B cell (primary cell): Measurements from ENCODE around the gene PBXIP1. TPM values are rescaled to one million over a fixed set of nuclear protein-coding genes. Genes with fewer than 3 reads are reported as not detected.

Experiments used
- ATAC-seq: fragments of 200-7000 bp; cut with Tn5 transposase; one replicate; pipeline ENCODE4 v1.10.0; 2021; ENCODE audit warnings: low read depth, mild to moderate bottlenecking, moderate number of reproducible peaks, moderate library complexity
- CTCF ChIA-PET: fragments of 350-600 bp; sonication (Branson Sonifier 250); formaldehyde crosslinking; loops from one replicate; lab custom pipeline; 2021; ENCODE audit warnings: antibody characterized with exemption, inconsistent platforms; lab: Charles Lee
- POLR2A ChIA-PET: fragments of 350-600 bp; sonication (Branson Sonifier 250); formaldehyde crosslinking; loops from one replicate; lab custom pipeline; 2021; ENCODE audit warnings: antibody characterized with exemption; lab: Charles Lee
- DNase-seq: peaks from one replicate; pipeline ENCODE4 v3.0.0; 2013
- H2AFZ ChIP-seq: 2 replicates; pipeline ENCODE4 v1.6.1; 2012; ENCODE audit warnings: mild to moderate bottlenecking, low read depth, low read length; ENCODE audit not compliant: insufficient read depth, poor library complexity, severe bottlenecking
- H3K27ac ChIP-seq, 2 donors: 1 replicate in 1 of 2; 2 replicates in 1 of 2; pipeline ENCODE4 v1.5.1; 2012 to 2013; ENCODE audit warnings: low read length in 2 of 2, mild to moderate bottlenecking in 2 of 2, moderate library complexity in 1 of 2
- H3K27me3 ChIP-seq, 4 experiments: fragments of 200-600 bp in 1 of 4; sonication (generic) in 1 of 4; replicated peaks in 1 of 4; 1 replicate in 2 of 4; 2 replicates in 2 of 4; pipeline versions ENCODE4 v1.6.1 to v1.7.0; 2013 to 2016; ENCODE audit warnings: low read length in 3 of 4, mild to moderate bottlenecking in 2 of 4, mixed read lengths in 1 of 4, moderate library complexity in 1 of 4; ENCODE audit not compliant: insufficient read depth in 4 of 4, control insufficient read depth in 3 of 4; ENCODE audit errors: control extremely low read depth in 1 of 4
- H3K36me3 ChIP-seq, 2 experiments: replicated peaks in 1 of 2; 1 replicate in 1 of 2; 2 replicates in 1 of 2; pipeline versions ENCODE4 v1.6.1 to v1.7.1; 2013; ENCODE audit warnings: low read length in 1 of 2; ENCODE audit not compliant: insufficient read depth in 2 of 2, control insufficient read depth in 1 of 2; ENCODE audit errors: control extremely low read depth in 1 of 2, extremely low read depth in 1 of 2
- H3K4me1 ChIP-seq, 2 donors: fragments of 200-600 bp in 1 of 2; sonication (generic) in 1 of 2; 1 replicate in 1 of 2; 2 replicates in 1 of 2; pipeline versions ENCODE4 v1.5.1 to v1.6.1; 2013 to 2017; ENCODE audit warnings: low read length in 2 of 2; ENCODE audit not compliant: control insufficient read depth in 2 of 2, insufficient read depth in 2 of 2
- H3K4me2 ChIP-seq: replicated peaks from 2 replicates; pipeline ENCODE3; 2012; ENCODE audit warnings: mild to moderate bottlenecking, low read depth, low read length; ENCODE audit not compliant: poor library complexity, severe bottlenecking
- H3K4me3 ChIP-seq, 5 experiments: fragments of 200-600 bp in 1 of 5; sonication (generic) in 1 of 5; 1 replicate in 3 of 5; 2 replicates in 2 of 5; pipeline versions ENCODE4 v1.5.1 to v1.7.0; 2011 to 2016; ENCODE audit warnings: low read length in 4 of 5, mild to moderate bottlenecking in 4 of 5, low read depth in 2 of 5, control low read depth in 1 of 5, moderate library complexity in 1 of 5; ENCODE audit not compliant: insufficient read depth in 1 of 5; ENCODE audit errors: control extremely low read depth in 1 of 5, extremely low read depth in 1 of 5
- H3K79me2 ChIP-seq: fragments of 200-600 bp; sonication (generic); one replicate; pipeline ENCODE4 v1.6.0; 2016; ENCODE audit warnings: low read length; ENCODE audit not compliant: control insufficient read depth, insufficient read depth
- H3K9ac ChIP-seq: fragments of 200-600 bp; sonication (generic); 2 replicates; pipeline ENCODE4 v1.6.1; 2017; ENCODE audit warnings: mild to moderate bottlenecking, low read length, moderate library complexity
- H3K9me3 ChIP-seq, 3 donors: one replicate each; pipeline versions ENCODE4 v1.6.1 to v1.7.1; 2013; ENCODE audit warnings: low read length in 2 of 3; ENCODE audit not compliant: control insufficient read depth in 2 of 3, insufficient read depth in 1 of 3; ENCODE audit errors: control extremely low read depth in 1 of 3
- H4K20me1 ChIP-seq: 2 replicates; pipeline ENCODE4 v1.6.0; 2012; ENCODE audit warnings: mild to moderate bottlenecking, low read length; ENCODE audit not compliant: insufficient read depth, control insufficient read depth, poor library complexity, severe bottlenecking
- H3K27ac Mint-ChIP-seq: one replicate; pipeline ENCODE4 v1.8.0; 2021; ENCODE audit warnings: mixed read lengths
- H3K27me3 Mint-ChIP-seq: one replicate; pipeline ENCODE4 v1.8.0; 2021; ENCODE audit warnings: mixed read lengths
- H3K4me1 Mint-ChIP-seq: one replicate; pipeline ENCODE4 v1.8.0; 2021; ENCODE audit warnings: mixed read lengths
- H3K4me3 Mint-ChIP-seq: one replicate; pipeline ENCODE4 v1.8.0; 2021; ENCODE audit warnings: mixed read lengths
- H3K9me3 Mint-ChIP-seq: one replicate; pipeline ENCODE4 v1.8.0; 2022; ENCODE audit warnings: mixed read lengths; ENCODE audit not compliant: insufficient read depth
- EZH2 ChIP-seq: IDR thresholded peaks from 2 replicates; pipeline ENCODE4 v1.6.1; 2012; ENCODE audit warnings: borderline replicate concordance, low read depth, mild to moderate bottlenecking, moderate library complexity, low read length; ENCODE audit not compliant: insufficient read depth, poor library complexity, severe bottlenecking
- WGBS: methylation state at CpG from one replicate; pipeline ENCODE4 v1.1.5; 2013; ENCODE audit warnings: missing lambda C conversion rate; ENCODE audit not compliant: insufficient coverage; 5-methylcytosine and 5-hydroxymethylcytosine counted together
- intact Hi-C: fragments of 100-400 bp; cut with micrococcal nuclease; formaldehyde crosslinking; loops from one replicate; pipeline ENCODE4 v1.10.0; 2022
- polyA plus RNA-seq: library from polyadenylated mRNA; depleted of rRNA; stranded (reverse); fragments of >200 nt; gene quantifications from 2 replicates; pipeline ENCODE4 v1.2.3, GENCODE V29; 2012
- total RNA-seq, 2 donors: library from RNA; stranded (reverse); fragments of 120-200 nt in 1 of 2; gene quantifications; 1 replicate in 1 of 2; 2 replicates in 1 of 2; pipeline versions ENCODE4 v1.2.3 to v1.2.4, GENCODE V29; 2013 to 2022
- TF ChIP-seq, protein P1 (sequence below): fragments of 200-600 bp; IDR thresholded peaks from one replicate; pipeline ENCODE4 v1.8.0; 2022; ENCODE audit warnings: antibody characterized with exemption, mild to moderate bottlenecking

PBXIP1 gene
- total and polyA plus RNA-seq, 2 donors (not counting 1 experiment from before 2014, with no cell fraction given): 77.6 to 212 TPM

DNA sequence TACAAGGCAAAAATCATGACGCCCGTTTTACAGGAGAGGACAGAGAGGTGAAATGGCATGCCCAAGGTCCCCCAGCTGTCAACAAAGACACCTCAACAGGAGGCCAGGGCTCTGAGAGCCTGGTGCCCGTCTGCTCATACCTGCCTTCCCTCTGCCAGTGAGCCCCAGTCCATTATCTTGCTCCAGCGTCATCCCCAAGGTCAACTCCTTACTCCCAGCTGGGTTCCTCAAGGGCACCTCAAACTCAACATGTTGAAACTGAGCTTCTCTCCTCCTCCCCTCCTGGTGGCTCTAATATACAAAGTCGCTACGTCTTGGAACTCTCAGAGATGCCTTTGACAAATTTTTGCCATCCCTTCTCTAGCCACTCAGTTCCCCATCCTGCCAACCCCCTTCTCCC, 3.2 kb downstream of the PBXIP1 start:
- Histone ChIP-seq H4K20me1 (peaks cover 61% of the 10 kb centered on the region), H3K27ac (peak overlapping the region; percentile 99), H3K9ac (no peak overlapping the region), H3K27me3 (no peaks in the 10 kb centered on the region), H3K79me2 (peaks cover 78% of the 10 kb centered on the region), H3K4me3 (peak overlapping the region in 1 of 5 experiments; percentile 21), H3K4me2 (peak overlapping the region; percentile 85), H2AFZ (no peak overlapping the region), H3K9me3 (no peaks in the 10 kb centered on the region), H3K36me3 (peaks cover 2 to 39% of the 10 kb centered on the region in 2 experiments), H3K4me1 (peaks cover 52 to 63% of the 10 kb centered on the region in 2 donors)
- intact Hi-C loops: no loop called here
- no peaks in the 10 kb centered on the region for H3K9me3 Mint-ChIP-seq
- TF ChIP-seq EZH2: no peak
- TF ChIP-seq, protein P1, sequence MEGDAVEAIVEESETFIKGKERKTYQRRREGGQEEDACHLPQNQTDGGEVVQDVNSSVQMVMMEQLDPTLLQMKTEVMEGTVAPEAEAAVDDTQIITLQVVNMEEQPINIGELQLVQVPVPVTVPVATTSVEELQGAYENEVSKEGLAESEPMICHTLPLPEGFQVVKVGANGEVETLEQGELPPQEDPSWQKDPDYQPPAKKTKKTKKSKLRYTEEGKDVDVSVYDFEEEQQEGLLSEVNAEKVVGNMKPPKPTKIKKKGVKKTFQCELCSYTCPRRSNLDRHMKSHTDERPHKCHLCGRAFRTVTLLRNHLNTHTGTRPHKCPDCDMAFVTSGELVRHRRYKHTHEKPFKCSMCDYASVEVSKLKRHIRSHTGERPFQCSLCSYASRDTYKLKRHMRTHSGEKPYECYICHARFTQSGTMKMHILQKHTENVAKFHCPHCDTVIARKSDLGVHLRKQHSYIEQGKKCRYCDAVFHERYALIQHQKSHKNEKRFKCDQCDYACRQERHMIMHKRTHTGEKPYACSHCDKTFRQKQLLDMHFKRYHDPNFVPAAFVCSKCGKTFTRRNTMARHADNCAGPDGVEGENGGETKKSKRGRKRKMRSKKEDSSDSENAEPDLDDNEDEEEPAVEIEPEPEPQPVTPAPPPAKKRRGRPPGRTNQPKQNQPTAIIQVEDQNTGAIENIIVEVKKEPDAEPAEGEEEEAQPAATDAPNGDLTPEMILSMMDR: no peak
- no peaks in the 10 kb centered on the region for H3K27me3 Mint-ChIP-seq
- H3K4me3 Mint-ChIP-seq: peak overlapping the region; percentile 65
- WGBS: 85% methylated on average over 6 of the region's 6 CpGs
- H3K27ac Mint-ChIP-seq: peak overlapping the region; percentile 96
- DNase-seq: no peak
- ATAC-seq: no peak
- peaks cover 69% of the 10 kb centered on the region for H3K4me1 Mint-ChIP-seq
- ChIA-PET CTCF (interaction anchor here (0.9 to 6.1 kb wide), 7 partner anchors 8 to 98 kb away, joined by 3 to 34 read pairs (median 6); partner anchors contain the start of genes ADAM15, PMVK and PYGO2), POLR2A (interaction anchor here (0.6 to 2.2 kb wide), 7 partner anchors 9 to 46 kb away, joined by 3 to 9 read pairs (median 5); partner anchors contain the start of genes PMVK and PYGO2)
